Fibroblast of peridontal ligament (primary cell): ENCODE results near the gene HDAC5.
A peak's percentile ranks its signal among the peaks of the same experiment; 100 is the strongest.
"Not testable (repeated sequence)": the region's sequence is repeated elsewhere in the genome, so short reads cannot be mapped to it uniquely, and the experiment has no call there.

ENCODE experiments used
- DNase-seq: peaks from one replicate; pipeline ENCODE4 v3.0.0-alpha.2; 2010; ENCODE audit errors: extremely low read depth

HDAC5 gene

GRCh38 chr17:44067545-44067940 is 55.9 kb downstream of the HDAC5 start:
- no peak for DNase-seq

- peak; percentile 85 for DNase-seq
Observed at GRCh38 chr17:44066204-44066930, 57.1 kb downstream of the HDAC5 start, which contains the start of gene LSM12. Gene LSM12 (minus strand): TSS chr17:44066671. CDS start chr17:44066587, 84 bp downstream.

DNA sequence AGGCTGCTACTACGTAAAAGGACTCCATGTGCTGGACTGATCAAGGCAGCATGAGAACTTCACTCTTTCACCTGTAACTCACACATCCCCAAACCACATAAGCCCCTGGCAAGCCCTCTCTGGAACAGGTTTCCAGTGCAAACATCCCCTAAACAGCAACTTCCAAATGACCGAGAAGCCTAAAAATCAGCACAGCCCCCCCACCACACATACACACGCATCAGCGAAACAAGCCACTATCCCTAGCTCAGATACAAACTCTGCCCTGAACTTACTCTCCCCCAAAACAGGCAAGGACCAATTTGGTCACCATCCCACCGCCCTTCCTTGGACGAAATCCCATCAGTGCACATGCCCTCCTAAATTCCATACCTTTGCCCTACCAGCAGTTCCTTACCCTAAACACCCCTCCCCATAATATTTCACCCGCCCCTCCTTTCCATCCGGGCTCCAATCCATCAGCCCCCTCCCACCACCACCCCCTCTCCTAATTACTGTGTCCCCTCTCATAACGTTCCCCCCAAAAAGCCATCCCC is 57.7 kb downstream of the HDAC5 start:
- no peak for DNase-seq

DNA sequence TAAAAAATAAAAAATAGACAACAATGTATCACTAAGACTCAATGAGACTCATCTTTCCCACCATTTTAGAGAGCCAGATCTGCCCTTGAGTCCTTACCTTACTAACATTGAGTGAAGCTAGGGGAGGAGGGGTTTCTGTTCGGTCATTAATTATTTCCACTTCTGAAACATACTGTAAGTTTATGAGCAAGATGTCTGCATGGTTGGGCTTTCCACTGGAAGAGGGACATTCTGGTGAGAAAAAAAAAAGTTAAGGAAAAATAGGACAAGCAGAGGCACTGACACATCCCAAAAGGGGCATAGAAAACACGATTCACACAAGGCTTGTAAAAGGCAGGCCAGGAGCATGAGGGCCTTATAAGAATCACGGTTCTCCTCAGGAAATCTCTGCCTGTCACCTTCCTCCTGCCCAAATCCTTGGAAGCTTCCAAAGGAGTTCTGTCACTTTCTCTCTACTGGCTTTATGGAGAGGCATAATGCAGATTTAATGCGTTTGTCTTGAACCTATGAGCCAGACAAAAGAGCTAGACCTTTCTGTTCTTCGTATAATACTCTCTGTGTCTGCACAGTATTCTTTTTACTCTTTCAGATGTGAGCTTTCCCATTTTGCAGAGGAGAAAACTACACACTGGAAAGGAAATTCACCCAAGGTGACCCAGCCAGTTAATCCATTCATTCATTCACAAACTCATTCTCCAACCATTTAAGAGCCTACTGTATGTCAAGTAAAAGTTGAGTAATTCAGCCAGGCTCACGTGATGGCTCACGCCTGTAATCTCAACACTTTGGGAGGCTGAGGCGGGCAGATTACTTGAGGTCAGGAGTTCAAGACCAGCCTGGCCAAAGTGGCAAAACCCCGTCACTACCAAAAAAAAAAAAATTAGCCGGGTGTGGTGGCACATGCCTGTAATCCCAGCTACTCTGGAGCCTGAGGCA is 59.5 kb downstream of the HDAC5 start:
- DNase-seq, result no peak

DNA sequence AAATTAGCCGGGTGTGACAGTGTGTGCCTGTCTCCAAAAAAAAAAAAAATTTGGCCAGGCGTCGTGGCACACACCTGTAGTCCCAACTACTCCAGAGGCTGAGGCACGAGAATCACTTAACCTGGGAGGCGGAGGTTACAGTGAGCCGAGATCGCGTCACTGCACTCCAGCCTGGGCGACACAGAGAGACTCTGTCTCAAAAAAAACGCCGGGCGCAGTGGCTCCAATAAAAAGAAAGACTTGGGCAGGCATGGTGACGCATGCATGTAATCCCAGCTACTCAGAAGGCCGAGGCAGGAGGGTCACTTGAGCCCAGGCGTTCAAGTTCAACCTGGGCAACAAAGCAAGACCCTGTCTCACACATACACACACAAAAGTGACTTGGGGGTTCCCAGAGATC is 60.6 kb downstream of the HDAC5 start:
- no peak for DNase-seq

- DNase-seq, result peak; percentile 50
Observed at GRCh38 chr17:44061446-44061845, 62.0 kb downstream of the HDAC5 start.

GRCh38 chr17:44059101-44059892 is 64.1 kb downstream of the HDAC5 start:
- no peak for DNase-seq

GRCh38 chr17:44053125-44053872 is 70.1 kb downstream of the HDAC5 start:
- DNase-seq, result no peak

GRCh38 chr17:44049294-44050060 is 74.0 kb downstream of the HDAC5 start:
- no peak for DNase-seq

DNA sequence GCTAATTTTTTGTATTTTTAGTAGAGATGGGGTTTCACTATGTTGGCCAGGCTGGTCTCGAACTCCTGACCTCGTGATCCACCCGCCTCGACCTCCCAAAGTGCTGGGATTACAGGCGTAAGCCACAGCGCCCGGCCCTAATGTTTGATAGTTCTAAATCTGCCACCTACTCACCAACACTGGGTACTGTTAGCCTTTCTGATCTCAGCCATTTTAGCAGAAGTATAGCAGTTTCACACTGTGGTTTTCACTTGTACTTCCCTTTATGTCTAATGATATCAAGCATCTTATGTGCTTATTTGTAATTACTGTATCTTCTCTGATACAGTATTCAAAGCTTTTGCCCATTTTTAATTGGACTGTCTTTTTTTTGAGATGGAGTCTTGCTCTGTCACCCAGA is 76.5 kb downstream of the HDAC5 start:
- not testable (repeated sequence) for DNase-seq

GRCh38 chr17:44045486-44045885 is 78.0 kb downstream of the HDAC5 start:
- no peak for DNase-seq

GRCh38 chr17:44044071-44044470 is 79.4 kb downstream of the HDAC5 start:
- DNase-seq, result peak; percentile 67

DNA sequence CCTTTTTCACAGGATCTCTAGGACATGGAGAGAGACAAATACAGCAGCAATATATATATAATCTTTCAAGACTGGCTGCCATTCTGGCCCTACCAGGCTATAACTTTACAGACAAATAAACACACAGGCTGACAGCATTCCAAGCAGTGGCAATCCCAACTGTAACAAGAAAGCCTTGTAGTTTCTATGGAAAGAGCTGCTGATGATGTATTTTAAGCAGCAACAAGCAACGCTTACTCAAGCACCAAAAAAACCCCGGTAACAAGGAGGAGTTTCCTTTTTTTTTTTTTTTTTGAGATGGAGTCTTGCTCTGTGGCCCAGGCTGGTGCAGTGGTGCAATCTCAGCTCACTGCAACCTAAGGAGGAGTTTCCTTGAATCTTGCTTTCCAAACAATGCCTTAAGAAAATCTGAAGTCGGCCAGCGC is 80.2 kb downstream of the HDAC5 start:
- peak; percentile 85 for DNase-seq

- DNase-seq, result peak; percentile 12
Observed at GRCh38 chr17:44039829-44040635, 83.4 kb downstream of the HDAC5 start.

DNA sequence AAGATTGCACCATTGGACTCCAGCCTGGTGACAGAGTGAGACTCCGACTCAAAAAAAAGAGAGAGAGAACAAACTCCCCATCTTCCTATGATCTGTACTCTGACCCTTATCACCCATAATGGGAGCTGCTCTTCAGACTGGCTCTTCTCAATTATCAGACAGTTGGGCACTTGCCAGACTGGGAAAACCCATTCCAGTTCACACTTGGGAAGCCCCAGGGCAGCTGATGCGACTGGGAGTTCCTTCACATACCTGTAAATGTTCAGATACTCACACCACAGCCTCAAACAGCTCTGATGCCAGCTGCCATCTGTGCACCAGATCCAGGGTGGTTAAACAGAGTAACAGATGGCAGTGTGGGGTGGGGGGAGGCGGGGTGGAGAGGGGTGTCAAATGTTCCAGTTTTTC is 84.8 kb downstream of the HDAC5 start:
- DNase-seq, result no peak

GRCh38 chr17:44037471-44037870 is 86.0 kb downstream of the HDAC5 start:
- no peak for DNase-seq

- DNase-seq, result not testable (repeated sequence)
Observed at GRCh38 chr17:44034688-44035087, 88.8 kb downstream of the HDAC5 start.

DNA sequence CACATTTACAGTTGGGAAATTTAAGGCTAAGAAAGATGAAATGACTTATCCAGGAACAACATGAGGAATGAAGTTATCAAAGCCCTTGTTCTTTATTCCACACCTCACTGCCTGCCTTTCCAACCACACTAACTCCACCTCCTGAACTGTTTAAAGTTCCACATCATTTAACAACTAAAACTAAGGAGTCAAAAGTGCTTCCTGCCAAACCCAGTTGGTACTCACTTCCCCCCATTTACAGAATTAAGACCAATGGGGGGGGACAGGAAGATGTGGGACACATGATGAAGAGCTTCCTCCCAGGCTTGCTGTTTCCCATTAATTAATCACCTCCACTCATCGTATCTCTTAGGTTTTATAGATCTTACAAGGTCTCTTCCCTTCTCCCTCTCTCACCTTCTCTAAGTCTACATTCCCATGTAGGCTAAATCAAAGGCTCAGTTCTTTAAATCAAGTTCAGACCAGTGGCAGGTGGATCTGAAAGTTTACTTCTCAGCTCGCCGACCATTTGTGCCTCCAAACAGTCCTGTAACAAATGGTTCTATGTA is 89.5 kb downstream of the HDAC5 start:
- DNase-seq, result no peak

DNA sequence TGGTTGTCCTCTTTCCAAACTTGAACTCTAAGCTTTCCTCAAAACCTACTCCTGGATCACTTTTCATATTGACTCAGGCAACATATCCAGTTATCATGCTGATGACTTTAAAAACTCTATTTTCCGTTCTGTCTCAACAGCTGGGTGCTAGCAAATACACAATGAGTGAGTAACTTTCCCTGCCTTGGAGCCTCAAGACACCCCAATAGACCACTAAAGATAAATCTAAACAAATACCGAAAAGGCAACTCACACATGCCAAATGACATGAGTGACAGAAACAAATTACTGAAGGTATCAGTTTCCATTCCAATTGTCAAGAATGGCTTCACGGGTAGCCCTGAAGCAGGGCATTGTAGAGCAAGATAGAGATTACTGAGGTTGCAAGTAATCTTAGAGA is 93.0 kb downstream of the HDAC5 start:
- DNase-seq, result no peak
